Esophagus squamous epithelium (tissue), 5 donors: Measurements from ENCODE around the gene S100PBP. TPM values are rescaled to one million over a fixed set of nuclear protein-coding genes. Genes with fewer than 3 reads are reported as not detected.

Experiments
- DNase-seq: peaks from one replicate; lab custom pipeline; 2025; lab: John Stamatoyannopoulos, UW
- H3K27ac ChIP-seq, 4 donors: fragments of 200-600 bp; sonication (generic); one replicate each; pipeline ENCODE4 v1.5.1; 2016 to 2019; ENCODE audit warnings: mild to moderate bottlenecking in 1 of 4
- H3K27me3 ChIP-seq, 4 donors: fragments of 200-600 bp; sonication (generic); 1 replicate in 3 of 4; 2 replicates in 1 of 4; pipeline versions ENCODE4 v1.5.1 to v1.6.0; 2017 to 2021; ENCODE audit warnings: antibody characterized with exemption in 1 of 4
- H3K36me3 ChIP-seq, 3 donors: fragments of 200-600 bp; sonication (generic); one replicate each; pipeline ENCODE4 v1.5.1; 2016 to 2019
- H3K4me1 ChIP-seq, 3 donors: fragments of 200-600 bp; sonication (generic); one replicate each; pipeline ENCODE4 v1.5.1; 2017 to 2019
- H3K4me3 ChIP-seq, 4 donors: fragments of 200-600 bp; sonication (generic); 1 replicate in 3 of 4; 2 replicates in 1 of 4; pipeline ENCODE4 v1.5.1; 2016 to 2019; ENCODE audit warnings: mild to moderate bottlenecking in 2 of 4, moderate library complexity in 1 of 4
- H3K9me3 ChIP-seq, 3 donors: fragments of 200-600 bp; sonication (generic); one replicate each; pipeline ENCODE4 v1.5.1; 2016 to 2019
- POLR2A ChIP-seq, 4 donors: fragments of 450-650 bp; IDR thresholded peaks; one replicate each; pipeline ENCODE4 v1.6.1; 2017; ENCODE audit warnings: antibody characterized with exemption in 4 of 4, mild to moderate bottlenecking in 4 of 4, moderate library complexity in 3 of 4
- WGBS, 2 donors: methylation state at CpG; one replicate each; pipeline ENCODE4 v1.1.5; 2018; 5-methylcytosine and 5-hydroxymethylcytosine counted together
- intact Hi-C: fragments of 100-400 bp; cut with DNase I; formaldehyde crosslinking; loops from one replicate; pipeline ENCODE4 v1.15.0; 2022
- total RNA-seq, 4 donors: library from RNA; depleted of rRNA; stranded (reverse); fragments of >200 nt; gene quantifications; one replicate each; pipeline ENCODE4 v1.1.0, GENCODE V29; 2016
- TF ChIP-seq, protein P1 (sequence below), 6 experiments: fragments of 450-650 bp in 4 of 6; fragments of 200-600 bp in 2 of 6; sonication (generic) in 2 of 6; IDR thresholded peaks; one replicate each; pipeline ENCODE4 v1.5.1; 2016 to 2019; ENCODE audit warnings: antibody characterized with exemption in 6 of 6, mild to moderate bottlenecking in 4 of 6, moderate library complexity in 4 of 6
- donor health status: DM: yes; HTN: yes; CAD: no.

Gene S100PBP
- total RNA-seq, 4 donors from 2014 or later: 6.5 to 20.0 (median 11.9) TPM

DNA sequence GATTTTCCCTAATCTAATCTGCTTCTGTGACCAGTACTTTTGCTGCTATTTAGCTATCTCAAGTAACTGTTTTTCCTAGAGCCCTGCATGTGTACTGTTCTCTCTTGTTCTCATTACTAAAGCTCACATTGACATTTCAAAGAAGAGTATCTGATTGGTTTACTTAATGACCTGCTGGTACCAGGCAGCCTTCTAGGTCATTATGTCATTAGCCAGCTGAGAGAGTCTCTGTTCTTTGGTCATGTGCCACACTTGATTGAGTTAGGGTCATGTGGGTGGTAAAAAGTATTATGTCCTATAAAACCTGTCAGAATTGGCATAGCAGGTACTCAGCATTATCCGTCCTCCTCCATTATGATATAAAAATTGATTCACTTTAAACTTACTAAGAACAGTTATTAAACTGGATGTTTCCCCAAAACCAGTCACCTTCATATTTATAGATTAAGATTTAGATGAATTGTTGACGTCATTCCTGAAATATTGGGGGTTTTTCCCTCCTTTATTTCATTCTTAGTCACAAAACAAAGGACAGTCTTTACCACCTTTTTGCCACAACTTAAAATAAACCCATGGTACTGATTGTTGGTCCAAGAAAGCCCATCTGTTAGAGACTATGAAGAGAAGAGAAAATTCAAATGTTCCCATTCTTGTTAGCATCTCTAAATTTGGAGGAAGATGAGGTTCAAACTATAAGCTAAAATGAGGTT is 31.1 kb downstream of the S100PBP start:
- no peaks in the 10 kb centered on the region for H3K9me3 ChIP-seq
- no peak overlapping the region for H3K4me3 ChIP-seq
- H3K36me3 ChIP-seq: peaks cover 0 to 84% (median 6%) of the 10 kb centered on the region in 3 donors
- no peak overlapping the region for H3K27ac ChIP-seq
- H3K27me3 ChIP-seq: no peaks in the 10 kb centered on the region
- DNase-seq: no peak
- intact Hi-C loops: no loop called here
- TF ChIP-seq, protein P1, sequence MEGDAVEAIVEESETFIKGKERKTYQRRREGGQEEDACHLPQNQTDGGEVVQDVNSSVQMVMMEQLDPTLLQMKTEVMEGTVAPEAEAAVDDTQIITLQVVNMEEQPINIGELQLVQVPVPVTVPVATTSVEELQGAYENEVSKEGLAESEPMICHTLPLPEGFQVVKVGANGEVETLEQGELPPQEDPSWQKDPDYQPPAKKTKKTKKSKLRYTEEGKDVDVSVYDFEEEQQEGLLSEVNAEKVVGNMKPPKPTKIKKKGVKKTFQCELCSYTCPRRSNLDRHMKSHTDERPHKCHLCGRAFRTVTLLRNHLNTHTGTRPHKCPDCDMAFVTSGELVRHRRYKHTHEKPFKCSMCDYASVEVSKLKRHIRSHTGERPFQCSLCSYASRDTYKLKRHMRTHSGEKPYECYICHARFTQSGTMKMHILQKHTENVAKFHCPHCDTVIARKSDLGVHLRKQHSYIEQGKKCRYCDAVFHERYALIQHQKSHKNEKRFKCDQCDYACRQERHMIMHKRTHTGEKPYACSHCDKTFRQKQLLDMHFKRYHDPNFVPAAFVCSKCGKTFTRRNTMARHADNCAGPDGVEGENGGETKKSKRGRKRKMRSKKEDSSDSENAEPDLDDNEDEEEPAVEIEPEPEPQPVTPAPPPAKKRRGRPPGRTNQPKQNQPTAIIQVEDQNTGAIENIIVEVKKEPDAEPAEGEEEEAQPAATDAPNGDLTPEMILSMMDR (IDR thresholded peaks at IDR 0.05): no peak
- TF ChIP-seq POLR2A (IDR thresholded peaks at IDR 0.05): no peak
- H3K4me1 ChIP-seq: no peaks in the 10 kb centered on the region
- WGBS, 2 donors: 39 to 43% methylated on average over 2 of the region's 2 CpGs

DNA sequence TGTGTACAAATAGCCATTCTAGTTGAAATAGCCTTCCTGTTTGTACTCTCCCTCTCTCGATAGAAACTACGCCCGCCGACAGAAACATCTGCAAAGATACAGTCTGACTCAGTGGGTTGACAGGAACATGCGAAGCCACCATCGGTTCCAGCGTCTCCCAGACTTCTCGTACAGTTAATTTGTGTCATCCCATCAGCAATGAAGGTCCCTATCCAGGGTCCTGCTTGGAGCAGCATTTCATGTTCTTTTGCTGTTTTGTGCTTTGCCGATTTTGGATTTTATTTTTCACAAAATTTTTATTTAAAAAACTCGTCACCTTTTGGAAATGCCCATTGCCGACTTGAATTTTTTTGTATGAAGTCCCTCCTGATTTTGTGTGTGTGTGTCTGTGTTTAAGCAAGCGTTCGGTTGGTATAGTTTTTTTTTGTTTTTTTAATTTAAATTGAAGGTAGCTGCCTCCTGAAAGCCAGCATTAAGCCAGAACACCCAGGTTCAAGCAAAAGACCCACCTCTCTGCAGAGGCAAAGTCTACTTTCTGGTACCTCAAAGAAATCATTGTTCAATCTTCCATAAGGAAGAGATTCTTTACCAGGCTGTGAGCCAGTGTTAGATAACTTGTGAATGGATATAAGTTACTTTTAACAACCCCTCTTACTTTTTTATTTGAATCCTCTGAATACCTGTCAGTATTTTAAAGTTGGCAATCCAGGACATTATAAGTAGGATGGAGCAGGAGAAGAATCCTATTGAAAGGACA is 38.6 kb downstream of the S100PBP start:
- no peak overlapping the region for H3K27ac ChIP-seq
- H3K36me3 ChIP-seq: peaks cover 0 to 88% (median 11%) of the 10 kb centered on the region in 3 donors
- intact Hi-C loops: no loop called here
- H3K4me3 ChIP-seq: no peak overlapping the region
- no peaks in the 10 kb centered on the region for H3K27me3 ChIP-seq
- no peaks in the 10 kb centered on the region for H3K9me3 ChIP-seq
- no peak for DNase-seq
- WGBS, 2 donors: 92 to 95% methylated on average over 13 of the region's 13 CpGs
- no peak for TF ChIP-seq POLR2A (IDR thresholded peaks at IDR 0.05)
- TF ChIP-seq, protein P1 (IDR thresholded peaks at IDR 0.05): no peak
- H3K4me1 ChIP-seq: no peaks in the 10 kb centered on the region

DNA sequence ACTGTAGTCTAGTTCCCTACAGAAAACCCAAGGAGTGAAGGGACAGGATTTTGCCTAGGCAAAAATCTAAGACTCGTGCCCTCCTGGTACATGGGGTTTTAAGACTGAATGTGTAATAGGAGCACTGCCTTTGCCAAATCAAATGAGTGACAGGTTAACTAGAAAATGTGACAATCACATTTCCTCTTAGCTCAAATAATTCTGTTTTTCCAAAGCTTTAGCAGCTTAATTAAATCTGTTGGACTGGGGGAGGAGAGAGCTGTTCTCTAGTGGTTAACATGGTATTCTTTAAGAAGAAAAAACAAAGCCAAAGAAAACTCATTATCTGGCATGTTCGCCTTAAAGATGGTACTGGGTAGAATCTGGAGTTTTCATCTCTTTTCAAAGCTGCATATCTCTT is 40.7 kb downstream of the S100PBP start:
- no peak for DNase-seq
- H3K27ac ChIP-seq: no peak overlapping the region
- no peaks in the 10 kb centered on the region for H3K9me3 ChIP-seq
- no peaks in the 10 kb centered on the region for H3K27me3 ChIP-seq
- 87 to 93% methylated on average over 2 of the region's 2 CpGs for WGBS, 2 donors
- TF ChIP-seq, protein P1 (IDR thresholded peaks at IDR 0.05): no peak
- no peak for TF ChIP-seq POLR2A (IDR thresholded peaks at IDR 0.05)
- H3K4me3 ChIP-seq: no peak overlapping the region
- intact Hi-C loops: no loop called here
- peaks cover 0 to 13% (median 5%) of the 10 kb centered on the region in 3 donors for H3K4me1 ChIP-seq
- peaks cover 0 to 83% (median 11%) of the 10 kb centered on the region in 3 donors for H3K36me3 ChIP-seq

DNA sequence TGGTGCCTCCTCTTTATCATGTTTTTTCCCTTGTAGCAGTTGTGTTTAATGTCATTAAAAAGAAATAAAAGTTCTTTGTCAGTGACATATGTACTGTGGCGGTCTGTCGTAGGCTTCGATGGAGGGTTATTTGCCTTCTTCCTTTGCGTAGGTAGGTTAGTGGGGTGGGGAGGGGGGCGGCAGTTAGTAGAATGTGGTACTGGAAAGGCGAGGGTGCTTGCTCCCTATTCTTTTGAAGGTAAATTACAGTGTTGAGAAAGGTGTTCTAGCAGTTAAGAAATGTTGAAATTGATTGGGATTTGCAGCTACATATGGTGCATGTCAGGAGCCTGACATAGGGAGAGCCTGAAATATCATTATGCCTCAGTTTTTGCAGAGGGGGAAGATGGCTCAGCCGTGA is 41.3 kb downstream of the S100PBP start:
- WGBS, 2 donors: 90 to 91% methylated on average over 7 of the region's 7 CpGs

More for the DNA sequence above, 41.3 kb downstream of the S100PBP start:
- no peak overlapping the region for H3K27ac ChIP-seq
- H3K27me3 ChIP-seq: no peaks in the 10 kb centered on the region
- H3K4me3 ChIP-seq: no peak overlapping the region
- H3K4me1 ChIP-seq: peaks cover 0 to 13% (median 5%) of the 10 kb centered on the region in 3 donors
- H3K36me3 ChIP-seq: peaks cover 0 to 83% (median 11%) of the 10 kb centered on the region in 3 donors
- no peak for DNase-seq
- H3K9me3 ChIP-seq: no peaks in the 10 kb centered on the region
- no peak for TF ChIP-seq POLR2A (IDR thresholded peaks at IDR 0.05)
- TF ChIP-seq, protein P1 (IDR thresholded peaks at IDR 0.05): no peak
- intact Hi-C loops: no loop called here
